Memory B cell (primary cell): ENCODE measurements around the gene TNRC6C.
"Not testable (repeated sequence)": the region's sequence is repeated elsewhere in the genome, so short reads cannot be mapped to it uniquely, and the experiment has no call there.

Experiments
- ATAC-seq: fragments of 150-1000 bp; cut with Tn5 transposase; 2 replicates; pipeline ENCODE4 v1.10.0; 2021; ENCODE audit warnings: low read depth, mild to moderate bottlenecking, moderate library complexity
- DNase-seq, 2 donors: peaks; one replicate each; pipeline ENCODE4 v3.0.0; 2022; ENCODE audit warnings: low spot score in 2 of 2
- H3K27ac Mint-ChIP-seq: one replicate; pipeline ENCODE4 v1.8.0; 2022; ENCODE audit warnings: mild to moderate bottlenecking, moderate library complexity, mixed read lengths
- H3K27me3 Mint-ChIP-seq: one replicate; pipeline ENCODE4 v1.8.0; 2022; ENCODE audit warnings: mixed read lengths
- H3K36me3 Mint-ChIP-seq: one replicate; pipeline ENCODE4 v1.8.0; 2022; ENCODE audit warnings: mild to moderate bottlenecking, mixed read lengths
- H3K4me1 Mint-ChIP-seq: one replicate; pipeline ENCODE4 v1.8.0; 2022; ENCODE audit warnings: mixed read lengths
- H3K4me3 Mint-ChIP-seq: one replicate; pipeline ENCODE4 v1.8.0; 2022; ENCODE audit warnings: mild to moderate bottlenecking, moderate library complexity, mixed read lengths
- H3K9me3 Mint-ChIP-seq: one replicate; pipeline ENCODE4 v1.8.0; 2022; ENCODE audit warnings: mixed read lengths

Gene TNRC6C

GRCh38 chr17:77962348-77962747, 3.8 kb downstream of the TNRC6C start:
- no peaks in the 10 kb centered on the region for H3K27me3 Mint-ChIP-seq
- H3K27ac Mint-ChIP-seq: peak overlapping the region; percentile 33
- H3K4me3 Mint-ChIP-seq: no peak overlapping the region
- H3K9me3 Mint-ChIP-seq: no peaks in the 10 kb centered on the region
- ATAC-seq: no peak
- DNase-seq: no peak
- H3K36me3 Mint-ChIP-seq: peaks cover 5% of the 10 kb centered on the region
- H3K4me1 Mint-ChIP-seq: peaks cover 36% of the 10 kb centered on the region

GRCh38 chr17:77963441-77963840, 4.9 kb downstream of the TNRC6C start:
- no peak for ATAC-seq
- H3K4me3 Mint-ChIP-seq: no peak overlapping the region
- H3K27me3 Mint-ChIP-seq: no peaks in the 10 kb centered on the region
- peaks cover 36% of the 10 kb centered on the region for H3K4me1 Mint-ChIP-seq
- H3K9me3 Mint-ChIP-seq: no peaks in the 10 kb centered on the region
- no peak for DNase-seq
- H3K27ac Mint-ChIP-seq: no peak overlapping the region
- peaks cover 5% of the 10 kb centered on the region for H3K36me3 Mint-ChIP-seq

GRCh38 chr17:77965352-77965751, 6.8 kb downstream of the TNRC6C start:
- H3K4me1 Mint-ChIP-seq: peaks cover 30% of the 10 kb centered on the region
- peaks cover 5% of the 10 kb centered on the region for H3K36me3 Mint-ChIP-seq
- no peak overlapping the region for H3K4me3 Mint-ChIP-seq
- H3K9me3 Mint-ChIP-seq: no peaks in the 10 kb centered on the region
- no peaks in the 10 kb centered on the region for H3K27me3 Mint-ChIP-seq
- no peak overlapping the region for H3K27ac Mint-ChIP-seq
- ATAC-seq: no peak
- DNase-seq: no peak

- H3K36me3 Mint-ChIP-seq: peaks cover 5% of the 10 kb centered on the region
- no peak overlapping the region for H3K4me3 Mint-ChIP-seq
- no peaks in the 10 kb centered on the region for H3K9me3 Mint-ChIP-seq
- no peak overlapping the region for H3K27ac Mint-ChIP-seq
- H3K27me3 Mint-ChIP-seq: no peaks in the 10 kb centered on the region
- ATAC-seq (no peak), DNase-seq (no peak)
- H3K4me1 Mint-ChIP-seq: peaks cover 31% of the 10 kb centered on the region
Measured at GRCh38 chr17:77966476-77966875, 8.0 kb downstream of the TNRC6C start.

GRCh38 chr17:77968788-77969187, 10.3 kb downstream of the TNRC6C start:
- Mint-ChIP-seq H3K4me3 (no peak overlapping the region), H3K27me3 (no peaks in the 10 kb centered on the region), H3K27ac (no peak overlapping the region), H3K4me1 (peaks cover 25% of the 10 kb centered on the region), H3K9me3 (no peaks in the 10 kb centered on the region), H3K36me3 (peaks cover 3% of the 10 kb centered on the region)
- ATAC-seq: no peak
- no peak for DNase-seq

GRCh38 chr17:77972271-77972670, 13.8 kb downstream of the TNRC6C start:
- not testable (repeated sequence) for H3K36me3 Mint-ChIP-seq, H3K27ac Mint-ChIP-seq

GRCh38 chr17:77973953-77974352, 15.4 kb downstream of the TNRC6C start:
- no peak for DNase-seq
- Mint-ChIP-seq H3K27me3 (no peaks in the 10 kb centered on the region), H3K36me3 (peaks cover 4% of the 10 kb centered on the region), H3K4me3 (no peak overlapping the region), H3K4me1 (peaks cover 13% of the 10 kb centered on the region), H3K9me3 (no peaks in the 10 kb centered on the region), H3K27ac (no peak overlapping the region)
- ATAC-seq: no peak

More at GRCh38 chr17:77972271-77972670, 13.8 kb downstream of the TNRC6C start:
- H3K27me3 Mint-ChIP-seq, H3K9me3 Mint-ChIP-seq, DNase-seq, ATAC-seq, H3K4me3 Mint-ChIP-seq: not testable (repeated sequence)
- H3K4me1 Mint-ChIP-seq: peaks cover 16% of the 10 kb centered on the region

GRCh38 chr17:77974396-77974795, 15.9 kb downstream of the TNRC6C start:
- peaks cover 13% of the 10 kb centered on the region for H3K4me1 Mint-ChIP-seq
- no peaks in the 10 kb centered on the region for H3K27me3 Mint-ChIP-seq
- no peak overlapping the region for H3K27ac Mint-ChIP-seq
- H3K36me3 Mint-ChIP-seq: peaks cover 5% of the 10 kb centered on the region
- no peak for DNase-seq
- ATAC-seq: no peak
- no peak overlapping the region for H3K4me3 Mint-ChIP-seq
- H3K9me3 Mint-ChIP-seq: no peaks in the 10 kb centered on the region

- ATAC-seq, H3K27ac Mint-ChIP-seq, H3K4me3 Mint-ChIP-seq, H3K9me3 Mint-ChIP-seq, H3K4me1 Mint-ChIP-seq, H3K27me3 Mint-ChIP-seq, DNase-seq: not testable (repeated sequence)
- H3K36me3 Mint-ChIP-seq: peaks cover 15% of the 10 kb centered on the region
Measured at GRCh38 chr17:77982430-77982829, 23.9 kb downstream of the TNRC6C start.

GRCh38 chr17:77990301-77990700, 31.8 kb downstream of the TNRC6C start:
- no peaks in the 10 kb centered on the region for H3K9me3 Mint-ChIP-seq
- ATAC-seq (no peak), DNase-seq (no peak)
- no peaks in the 10 kb centered on the region for H3K27me3 Mint-ChIP-seq
- H3K4me3 Mint-ChIP-seq: no peak overlapping the region
- no peak overlapping the region for H3K27ac Mint-ChIP-seq
- peaks cover 3% of the 10 kb centered on the region for H3K36me3 Mint-ChIP-seq
- peaks cover 10% of the 10 kb centered on the region for H3K4me1 Mint-ChIP-seq

GRCh38 chr17:77993735-77994134, 35.2 kb downstream of the TNRC6C start:
- DNase-seq, H3K4me3 Mint-ChIP-seq, H3K27ac Mint-ChIP-seq, H3K27me3 Mint-ChIP-seq, ATAC-seq, H3K36me3 Mint-ChIP-seq, H3K9me3 Mint-ChIP-seq: not testable (repeated sequence)
- peaks cover 18% of the 10 kb centered on the region for H3K4me1 Mint-ChIP-seq

GRCh38 chr17:77995146-77995852, 36.8 kb downstream of the TNRC6C start:
- peaks cover 7% of the 10 kb centered on the region for H3K36me3 Mint-ChIP-seq
- ATAC-seq: no peak

GRCh38 chr17:77996256-77996655, 37.8 kb downstream of the TNRC6C start:
- ATAC-seq: no peak
- no peaks in the 10 kb centered on the region for H3K9me3 Mint-ChIP-seq
- no peaks in the 10 kb centered on the region for H3K27me3 Mint-ChIP-seq
- H3K4me1 Mint-ChIP-seq: peaks cover 13% of the 10 kb centered on the region
- H3K4me3 Mint-ChIP-seq: no peak overlapping the region
- no peak for DNase-seq
- H3K36me3 Mint-ChIP-seq: peaks cover 7% of the 10 kb centered on the region
- H3K27ac Mint-ChIP-seq: no peak overlapping the region

More at GRCh38 chr17:77995146-77995852, 36.8 kb downstream of the TNRC6C start:
- Mint-ChIP-seq H3K27me3 (no peaks in the 10 kb centered on the region), H3K9me3 (no peaks in the 10 kb centered on the region), H3K4me3 (no peak overlapping the region), H3K27ac (no peak overlapping the region), H3K4me1 (peaks cover 14% of the 10 kb centered on the region)
- DNase-seq: no peak

- H3K27ac Mint-ChIP-seq: no peak overlapping the region
- H3K4me1 Mint-ChIP-seq: peaks cover 19% of the 10 kb centered on the region
- no peak overlapping the region for H3K4me3 Mint-ChIP-seq
- peaks cover 18% of the 10 kb centered on the region for H3K36me3 Mint-ChIP-seq
- H3K9me3 Mint-ChIP-seq: no peaks in the 10 kb centered on the region
- no peaks in the 10 kb centered on the region for H3K27me3 Mint-ChIP-seq
- DNase-seq (no peak), ATAC-seq (no peak)
Measured at GRCh38 chr17:77999413-78000173, 41.1 kb downstream of the TNRC6C start.
